GM21423 (cell line): ENCODE measurements around the gene SEC24C.
A peak's percentile ranks its signal among the peaks of the same experiment; 100 is the strongest.

ENCODE experiments used
- ATAC-seq: cut with Tn5 transposase; IDR thresholded peaks from one replicate; pipeline ENCODE4 v1.9.1; 2021; ENCODE audit warnings: mild to moderate bottlenecking, moderate library complexity; ENCODE audit not compliant: unreplicated experiment

SEC24C gene

DNA sequence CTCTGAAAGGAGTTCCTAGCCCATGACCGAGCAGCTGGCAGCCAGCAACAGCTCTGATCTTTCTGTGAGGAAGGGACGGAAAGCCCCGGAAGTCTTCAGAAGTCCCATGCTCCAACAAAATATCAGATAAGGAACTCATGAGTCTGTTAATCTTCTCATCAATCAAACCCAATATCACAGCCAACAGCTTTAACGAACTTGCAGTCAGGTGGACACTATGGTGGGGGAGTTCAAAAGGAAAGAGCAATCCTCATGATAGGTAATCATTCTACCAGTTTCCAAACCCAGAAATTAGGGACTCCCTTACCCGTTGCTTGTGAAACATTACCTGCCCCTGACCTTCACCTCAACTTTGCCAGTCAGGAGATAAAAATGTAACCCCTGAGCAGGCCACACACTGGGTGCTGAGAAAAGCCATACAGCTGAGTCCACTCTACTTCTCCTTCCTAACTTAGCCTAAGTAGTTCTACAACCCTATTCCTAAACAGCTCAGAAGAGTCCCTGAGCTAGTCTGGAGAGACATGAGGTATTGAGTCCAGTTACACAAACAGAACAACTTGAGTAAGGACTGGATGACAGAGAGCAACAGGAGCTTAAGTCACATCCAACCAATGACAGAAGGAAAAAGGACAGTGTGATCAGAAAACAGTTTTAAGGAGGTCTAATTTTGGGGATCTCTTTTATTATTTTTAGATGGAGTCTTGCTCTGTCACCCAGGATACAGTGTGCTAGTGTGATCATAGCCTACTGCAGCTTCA lies 65.1 kb downstream of the SEC24C start:
- no peak for ATAC-seq

DNA sequence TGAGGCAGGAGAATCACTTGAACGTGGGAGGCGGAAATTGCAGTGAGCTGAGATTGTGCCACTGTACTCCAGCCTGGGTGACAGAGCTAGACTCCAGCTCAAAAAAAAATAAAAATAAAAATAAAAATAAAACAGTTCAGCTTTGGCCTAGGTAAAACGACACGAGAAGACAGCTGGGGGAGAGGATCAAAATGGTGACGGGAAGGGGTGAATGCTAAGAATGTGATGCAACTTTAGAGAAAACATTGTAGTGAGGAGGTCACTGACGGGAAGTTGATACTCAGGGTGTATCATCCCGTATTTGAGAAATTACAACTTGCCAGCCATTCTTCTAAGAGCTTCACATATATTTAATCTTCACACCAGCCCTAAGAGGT lies 66.2 kb downstream of the SEC24C start:
- ATAC-seq: no peak

DNA sequence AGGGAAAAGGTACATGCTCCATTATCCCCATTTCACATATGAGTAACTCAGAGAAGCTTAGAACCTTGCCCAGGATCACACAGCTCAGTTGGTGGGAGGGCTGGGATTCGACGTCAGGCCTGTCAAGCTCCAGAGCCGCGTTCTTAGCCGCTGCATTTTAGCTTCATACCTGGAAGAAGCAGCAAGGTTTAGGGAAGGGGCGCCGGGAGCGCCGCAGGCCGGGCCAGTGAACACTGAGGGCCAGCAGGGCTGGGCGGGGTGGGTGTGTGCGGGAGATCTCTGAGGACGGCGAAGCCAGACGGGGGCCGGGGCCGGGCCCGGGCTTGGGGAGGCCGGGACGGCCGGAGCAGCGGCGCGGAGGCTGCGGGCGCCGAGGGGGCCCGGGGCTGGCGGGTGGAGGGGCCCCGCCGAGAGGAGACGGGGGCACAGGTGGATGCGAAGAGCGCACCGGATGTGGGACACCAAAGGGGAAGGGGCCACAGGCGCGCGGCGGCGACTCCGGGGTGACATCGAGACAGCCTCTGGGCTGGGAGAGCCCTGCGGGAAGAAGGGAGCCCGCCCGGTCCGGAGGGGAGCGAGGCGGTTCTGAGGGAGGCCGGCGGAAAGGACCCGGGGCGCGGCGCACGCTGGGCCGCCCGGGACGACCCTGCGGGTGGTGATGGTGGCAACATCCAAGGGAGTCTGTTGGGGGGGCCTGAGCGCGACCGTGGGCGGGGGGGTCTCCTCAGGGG lies 66.7 kb downstream of the SEC24C start:
- ATAC-seq: peak; percentile 25

DNA sequence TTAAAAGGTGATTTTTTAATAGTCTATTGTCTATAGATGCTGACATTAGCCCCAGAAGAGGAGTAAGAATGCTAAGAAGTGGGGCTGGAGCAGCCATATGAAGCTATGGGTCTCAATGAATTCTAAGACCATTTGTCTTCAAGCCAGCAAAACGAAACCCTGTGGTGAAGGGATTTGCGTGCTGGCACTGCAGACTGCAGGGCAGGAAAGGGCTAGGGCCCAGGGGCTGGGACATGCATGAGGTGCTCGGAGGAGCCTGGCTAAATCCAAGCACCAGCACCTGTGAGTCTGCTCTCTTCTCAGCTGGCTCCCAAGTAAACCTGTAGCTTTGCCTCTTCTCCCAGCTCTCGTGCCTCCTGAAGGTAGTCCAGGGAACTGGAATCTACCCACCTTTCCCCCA lies 68.5 kb downstream of the SEC24C start:
- no peak for ATAC-seq

GRCh38 chr10:73813333-73813732 lies 69.2 kb downstream of the SEC24C start:
- ATAC-seq: no peak

DNA sequence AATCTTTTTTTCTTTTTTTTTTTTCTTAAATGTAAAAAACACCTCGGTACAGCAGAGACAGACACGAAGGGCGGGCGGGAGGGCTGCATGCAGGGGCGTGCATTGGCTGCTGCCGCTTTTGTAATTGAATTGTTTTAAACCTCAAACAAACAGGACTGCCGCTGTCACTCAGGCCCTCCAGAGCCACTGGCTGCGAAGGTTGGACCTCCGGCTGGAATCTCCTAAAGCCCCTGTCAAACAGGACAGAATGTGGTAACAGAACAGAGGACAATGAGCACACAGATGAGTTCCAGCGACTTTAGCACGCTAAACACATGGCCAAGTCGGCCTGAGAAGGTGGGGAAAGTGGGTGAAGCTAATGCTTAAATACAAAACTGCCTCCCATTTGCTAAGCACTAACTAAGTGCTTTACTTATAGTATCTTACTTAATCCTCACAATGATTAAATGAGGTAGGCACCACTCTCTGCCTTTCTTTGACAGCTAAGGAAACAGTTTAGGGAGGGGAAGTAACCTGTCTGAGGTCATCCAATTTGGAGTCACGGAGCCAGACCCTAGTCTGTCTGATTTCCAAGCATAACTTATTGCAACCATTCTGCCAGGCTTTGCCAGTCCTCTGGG lies 70.2 kb downstream of the SEC24C start:
- ATAC-seq: no peak

DNA sequence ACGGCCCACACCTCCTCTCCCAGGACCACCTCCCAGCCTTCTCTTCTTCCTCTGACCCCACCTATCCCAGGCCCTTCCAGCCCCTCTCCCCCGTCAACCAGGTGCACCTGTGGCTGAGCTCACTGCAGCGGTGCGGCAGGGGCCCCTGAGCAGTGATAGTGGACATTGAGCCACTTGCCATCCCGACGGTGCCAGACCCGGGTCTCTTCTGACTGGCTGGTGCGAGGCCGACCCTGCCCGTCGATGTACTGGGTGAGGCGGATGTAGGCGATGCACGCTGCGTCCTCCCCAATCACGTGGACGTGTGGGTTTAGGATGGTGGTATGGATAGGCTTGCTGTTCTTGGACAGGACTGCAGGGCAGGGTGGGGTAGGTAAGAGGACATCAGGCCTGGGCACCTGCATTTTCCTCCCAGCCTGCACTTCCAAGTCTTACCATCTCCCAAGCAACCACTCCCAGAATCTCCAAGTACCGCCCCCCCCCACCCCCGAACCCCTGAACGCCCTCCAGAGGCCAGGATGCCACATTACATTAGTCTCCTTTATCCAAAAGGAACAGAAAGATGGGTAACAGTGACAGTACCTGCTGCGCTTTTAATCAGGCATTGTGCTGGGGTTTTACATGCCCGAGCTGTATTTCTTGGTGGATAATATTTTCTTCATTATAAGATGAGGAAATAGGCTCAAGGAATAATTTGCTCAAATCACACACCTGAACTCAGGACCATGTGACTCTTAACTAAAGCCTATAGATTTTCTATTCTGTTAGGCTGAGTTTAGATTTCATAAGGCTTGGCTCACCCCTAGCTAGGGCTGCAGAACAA lies 70.9 kb downstream of the SEC24C start:
- no peak for ATAC-seq

- ATAC-seq: no peak
These were observed 71.5 kb downstream of the SEC24C start for GRCh38 chr10:73815719-73816030.

DNA sequence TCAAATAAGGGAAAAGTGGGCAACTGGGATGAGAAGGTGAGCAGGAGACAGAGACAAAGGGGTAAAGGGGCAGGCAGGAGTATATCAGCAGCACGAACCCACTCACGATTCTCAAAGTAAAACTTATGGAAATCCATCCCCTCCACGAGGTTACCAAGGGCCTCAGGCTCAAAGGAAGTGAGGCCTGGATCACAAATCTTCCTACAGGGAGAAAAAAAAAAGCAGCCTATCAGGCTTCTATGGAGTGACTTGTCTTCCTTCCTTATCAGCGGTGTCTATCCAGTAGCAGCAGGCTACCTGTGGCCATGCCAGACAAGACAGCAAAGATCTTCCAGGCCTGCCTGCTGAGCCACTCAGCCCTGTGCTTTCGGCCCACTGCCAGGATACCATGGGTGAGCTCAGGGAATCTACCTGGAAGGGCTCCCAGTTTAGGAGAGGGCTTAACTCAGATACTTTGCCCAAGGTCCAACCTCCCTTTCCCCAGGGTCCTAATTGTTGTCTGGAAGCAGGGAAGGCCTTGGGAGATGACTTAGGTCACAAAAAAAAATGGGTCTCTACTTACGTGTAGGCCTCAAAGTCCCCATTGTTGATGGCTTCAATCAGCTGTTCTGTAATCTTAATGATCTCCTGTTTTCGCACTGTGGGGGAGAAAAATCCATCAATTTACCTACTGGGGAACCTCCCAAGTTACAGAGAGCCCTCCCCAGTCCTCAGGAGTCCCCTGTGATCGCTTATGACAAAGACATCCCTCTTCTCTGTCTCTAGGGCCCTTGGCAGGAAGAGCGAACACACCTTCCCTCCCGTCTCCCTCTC lies 73.0 kb downstream of the SEC24C start:
- no peak for ATAC-seq

DNA sequence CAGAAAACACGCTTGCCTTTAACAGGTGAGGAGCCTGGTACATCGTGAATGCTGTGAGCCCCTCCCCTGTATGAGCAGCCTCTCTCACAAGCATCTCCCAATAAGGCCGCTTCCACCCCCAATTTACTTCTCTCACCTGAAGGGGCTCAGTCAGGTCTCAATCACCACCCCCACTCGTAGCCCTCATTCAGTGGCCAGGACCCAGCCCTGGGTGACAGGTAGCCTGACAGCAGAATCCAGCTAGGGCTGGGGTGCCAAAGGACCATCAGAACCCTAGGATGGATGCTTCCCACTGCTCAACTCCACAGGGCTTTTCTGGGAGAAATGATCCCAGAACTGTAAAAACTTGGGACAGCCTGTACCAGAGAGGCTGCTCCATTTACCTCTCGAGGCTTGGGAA lies 73.7 kb downstream of the SEC24C start:
- no peak for ATAC-seq

GRCh38 chr10:73818402-73818801 lies 74.2 kb downstream of the SEC24C start:
- no peak for ATAC-seq

- no peak for ATAC-seq
These were observed 74.9 kb downstream of the SEC24C start for GRCh38 chr10:73819081-73819480.

DNA sequence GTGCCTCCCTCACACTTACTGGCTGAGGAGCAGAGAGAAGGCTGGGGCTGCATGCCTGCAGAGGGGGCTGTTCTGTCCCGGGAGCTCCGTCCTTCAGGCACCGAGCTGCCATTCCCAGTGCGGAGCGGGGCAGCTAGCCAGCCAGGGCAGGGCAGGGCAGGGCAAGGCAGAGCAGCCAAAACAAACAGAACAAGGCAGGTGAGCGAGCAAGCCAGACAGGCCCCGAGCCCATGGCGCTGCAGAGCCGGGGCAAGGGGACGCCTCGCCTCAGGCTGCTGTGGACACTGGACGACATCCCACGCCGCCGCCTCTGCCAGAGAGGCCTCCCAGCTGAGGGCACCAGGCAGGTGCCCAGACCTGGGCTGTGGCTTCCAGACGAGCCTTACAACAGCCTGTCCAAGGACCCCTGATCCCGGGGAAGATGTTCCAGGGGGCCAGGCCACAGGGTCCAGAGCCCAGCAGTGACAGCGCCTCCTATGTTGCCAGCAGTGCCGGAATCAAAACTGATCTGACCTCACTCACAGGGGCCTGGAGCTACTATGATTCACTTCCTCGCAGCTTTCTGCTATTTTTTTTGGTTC lies 75.4 kb downstream of the SEC24C start:
- no peak for ATAC-seq
